ENCODE data around the gene TMEM168.
"Not testable (repeated sequence)": the region's sequence is repeated elsewhere in the genome, so short reads cannot be mapped to it uniquely, and the experiment has no call there.

TMEM168 gene

DNA sequence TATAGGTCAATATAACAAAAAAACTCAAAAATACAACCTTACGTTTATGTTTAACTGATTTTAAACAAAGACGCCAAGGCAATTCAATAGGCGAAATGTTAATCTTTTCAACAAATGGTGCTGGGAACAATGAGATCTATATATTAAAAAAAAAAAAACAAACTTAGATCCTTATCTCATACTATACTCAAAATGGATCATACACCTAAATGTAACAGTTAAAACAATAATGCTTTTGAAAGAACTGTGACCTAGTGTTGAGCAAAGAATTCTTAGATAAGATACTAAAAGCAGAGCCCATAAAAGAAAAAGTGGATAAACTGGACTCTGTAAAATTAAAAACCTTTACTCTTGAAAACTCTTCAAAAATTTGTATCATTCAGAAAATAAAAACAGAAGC, 8.6 kb downstream of the TMEM168 start:
- DNase-seq (ENCODE audit: low read depth), result no peak

DNA sequence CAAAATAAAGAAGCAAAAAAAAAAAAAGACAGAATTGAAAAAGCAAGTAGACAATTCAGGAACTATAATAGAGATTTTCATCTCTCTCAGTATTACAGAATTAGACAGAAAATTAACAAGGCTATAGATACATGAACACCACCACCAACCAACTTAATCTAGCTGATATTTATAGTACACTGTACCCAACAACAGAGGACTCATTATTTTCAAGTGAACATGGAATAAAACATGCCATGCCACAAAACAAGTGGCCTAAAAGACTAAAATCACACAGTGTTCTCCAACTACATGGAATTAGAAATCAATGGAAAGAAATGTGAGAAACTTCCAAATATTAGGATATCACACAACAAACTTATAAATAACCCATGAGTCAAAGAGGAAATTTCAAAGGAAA, 9.1 kb downstream of the TMEM168 start:
- no peak for DNase-seq (ENCODE audit: low read depth)

DNA sequence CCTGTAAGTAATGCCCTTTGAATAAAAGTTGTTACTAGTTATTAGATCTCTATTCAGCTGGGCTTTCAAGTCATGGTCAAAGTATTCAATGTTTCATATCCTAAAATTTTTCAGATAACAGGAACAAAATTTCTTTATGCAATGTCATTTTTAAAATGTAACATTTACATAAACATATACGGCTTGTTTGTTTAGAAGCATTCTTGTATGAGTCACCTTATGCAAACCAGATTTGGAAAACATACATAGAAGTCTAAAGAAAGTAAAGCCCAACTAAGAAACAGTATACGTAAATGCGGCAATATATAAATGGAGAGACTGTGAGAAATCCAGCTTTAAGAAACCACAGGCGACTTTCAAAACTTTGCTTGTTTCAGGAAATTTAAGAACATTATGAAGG, 10.5 kb downstream of the TMEM168 start:
- DNase-seq (ENCODE audit: low read depth), result no peak

DNA sequence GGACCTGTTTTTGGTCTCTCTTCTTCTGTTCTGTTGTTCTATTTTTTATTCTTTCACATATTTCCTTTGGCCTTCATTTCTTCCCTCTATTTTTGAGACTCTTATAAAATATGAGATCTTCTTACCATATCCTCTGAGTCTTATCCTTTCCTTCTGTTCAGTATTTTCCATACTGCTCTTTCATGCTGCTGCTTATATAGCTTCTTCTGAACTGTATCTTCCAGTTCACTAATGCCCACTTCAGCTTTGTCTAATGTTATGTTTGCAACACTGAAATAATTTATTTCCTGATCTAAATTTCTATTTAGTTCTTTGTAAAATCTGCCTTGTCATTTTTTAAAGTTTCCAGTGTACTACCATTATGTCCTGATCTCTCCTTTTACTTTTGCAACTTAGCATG, 12.8 kb downstream of the TMEM168 start:
- no peak for DNase-seq (ENCODE audit: low read depth)

DNA sequence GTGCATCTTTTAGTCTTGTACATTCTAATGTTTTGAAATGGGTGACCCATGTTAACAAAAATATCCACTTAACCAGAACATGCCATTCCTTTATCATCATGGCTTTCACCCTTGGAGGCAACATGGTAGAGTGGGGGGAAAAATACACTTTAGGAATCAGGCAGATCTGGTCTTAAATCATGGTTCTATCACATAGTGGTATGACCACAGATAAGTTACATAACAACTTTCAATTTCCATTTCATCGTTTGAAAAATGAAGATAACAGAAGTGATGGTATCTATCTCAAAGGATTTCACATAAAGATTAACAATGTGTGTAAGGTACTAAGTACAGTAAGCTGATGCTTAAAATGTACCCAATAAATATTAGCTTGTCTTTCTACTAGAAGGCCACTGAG, 19.0 kb downstream of the TMEM168 start:
- no peak for DNase-seq (ENCODE audit: low read depth)

DNA sequence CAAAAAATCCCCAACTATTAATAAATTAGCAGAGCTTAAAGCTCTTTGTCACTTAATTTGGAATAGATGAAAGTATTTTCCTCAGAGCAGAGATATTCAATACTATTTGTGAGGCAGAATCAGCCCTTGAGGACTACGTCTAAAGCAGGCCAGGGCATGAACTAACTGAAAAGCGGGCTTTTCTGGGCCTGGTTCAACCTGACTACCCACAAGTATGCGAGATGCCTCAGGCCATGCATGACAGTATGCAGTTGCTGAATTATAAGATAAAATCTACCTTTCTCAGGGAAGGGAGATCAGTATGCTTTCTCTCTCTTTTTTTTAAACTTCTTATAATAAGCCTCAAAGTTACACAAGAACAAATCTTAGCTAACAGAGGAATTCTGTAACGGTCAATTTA, 20.1 kb downstream of the TMEM168 start:
- no peak for DNase-seq (ENCODE audit: low read depth)

DNA sequence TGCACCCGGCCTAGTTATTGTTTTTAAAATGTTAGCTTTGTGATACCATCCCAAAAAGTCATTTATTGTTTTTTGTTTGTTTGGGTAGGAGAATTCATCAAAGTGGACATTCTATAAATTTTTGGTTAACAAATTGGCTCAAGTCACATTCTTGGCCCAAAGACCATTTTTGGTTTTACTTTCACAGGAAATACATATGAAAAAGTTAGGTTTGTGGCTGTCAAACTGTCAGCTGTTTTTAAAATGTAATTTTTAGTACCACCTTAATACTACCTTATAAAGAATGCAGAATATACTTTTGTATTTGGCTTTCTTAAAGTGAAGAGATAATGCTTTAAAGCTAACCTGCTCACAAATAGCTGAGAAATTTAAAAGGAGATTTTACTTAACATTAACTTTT, 25.1 kb downstream of the TMEM168 start:
- DNase-seq (ENCODE audit: low read depth), result no peak

DNA sequence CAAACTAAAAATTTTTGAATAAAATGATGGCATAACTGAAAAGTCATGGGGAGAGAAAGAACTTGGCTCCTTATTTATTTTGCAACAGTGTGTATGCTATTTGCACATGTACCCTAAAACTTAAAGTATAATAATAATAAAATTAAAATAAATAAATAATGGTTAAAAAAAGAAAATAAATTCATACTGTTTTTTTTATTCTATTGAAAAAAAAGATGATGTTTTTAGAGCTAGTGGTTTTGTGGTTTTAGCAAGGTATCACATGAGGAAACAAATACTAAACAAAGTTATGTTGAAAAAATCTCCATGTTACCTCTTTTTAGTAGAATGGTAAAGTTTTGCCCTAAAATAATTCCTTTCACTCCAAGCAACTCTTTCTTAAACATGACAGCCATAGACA, 26.2 kb downstream of the TMEM168 start:
- DNase-seq (ENCODE audit: low read depth), result no peak

DNA sequence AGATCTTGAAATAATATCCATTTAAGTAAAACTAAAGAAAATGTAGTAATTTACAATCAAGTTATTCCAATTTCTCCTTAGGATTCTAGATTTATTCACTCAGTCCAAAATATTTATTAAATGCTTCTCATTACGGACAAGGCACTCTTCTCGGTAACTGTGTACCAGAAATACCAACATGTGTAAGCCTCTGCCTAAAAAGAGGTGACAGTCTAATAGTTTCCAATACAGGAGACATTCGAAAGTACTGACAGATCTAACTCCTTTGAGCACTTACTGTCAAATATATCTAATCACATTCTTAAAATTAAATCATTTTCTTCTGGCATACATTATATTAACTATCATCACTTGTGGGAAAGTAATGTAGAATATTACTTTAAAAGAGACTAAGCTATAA, 26.9 kb downstream of the TMEM168 start:
- DNase-seq (ENCODE audit: low read depth), result no peak

DNA sequence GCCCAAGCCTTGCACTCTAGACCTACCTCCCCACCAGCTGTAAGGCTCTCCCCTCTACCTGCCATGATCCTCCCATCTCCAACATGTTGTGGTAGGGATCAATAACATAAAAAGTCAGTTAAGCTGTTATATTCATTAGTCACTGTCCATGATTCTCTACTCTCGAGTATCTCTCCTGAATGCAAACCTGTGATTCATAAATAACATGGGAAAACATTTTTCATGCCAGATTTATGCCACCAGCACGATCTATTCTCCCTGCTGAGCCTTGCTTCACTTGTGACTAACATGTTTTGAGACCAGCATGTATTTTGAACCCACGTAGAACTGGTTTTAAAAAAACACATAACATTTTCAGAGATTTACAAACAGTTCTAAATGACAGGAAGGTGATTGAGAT, 30.3 kb downstream of the TMEM168 start:
- no peak for DNase-seq (ENCODE audit: low read depth)

DNA sequence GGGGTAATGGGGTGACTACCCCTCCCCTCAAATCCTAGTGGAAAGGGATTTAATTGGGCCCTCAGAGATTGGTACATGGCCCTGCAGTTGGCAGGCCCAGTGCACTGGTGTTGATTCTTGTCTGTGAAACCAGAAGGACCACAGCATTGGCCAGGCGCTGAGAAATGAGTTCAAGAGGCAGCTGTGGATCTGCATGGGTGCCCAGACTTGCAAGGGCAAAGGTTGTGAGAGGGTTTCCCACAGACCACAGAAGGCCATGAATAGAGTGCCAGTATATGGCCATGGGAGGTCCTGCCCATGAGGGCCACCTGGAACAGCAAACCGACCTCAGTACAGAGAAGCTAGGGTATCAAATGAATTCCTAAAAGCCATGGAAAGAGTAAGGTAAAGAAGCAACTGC, 32.9 kb downstream of the TMEM168 start:
- no peak for DNase-seq (ENCODE audit: low read depth)

DNA sequence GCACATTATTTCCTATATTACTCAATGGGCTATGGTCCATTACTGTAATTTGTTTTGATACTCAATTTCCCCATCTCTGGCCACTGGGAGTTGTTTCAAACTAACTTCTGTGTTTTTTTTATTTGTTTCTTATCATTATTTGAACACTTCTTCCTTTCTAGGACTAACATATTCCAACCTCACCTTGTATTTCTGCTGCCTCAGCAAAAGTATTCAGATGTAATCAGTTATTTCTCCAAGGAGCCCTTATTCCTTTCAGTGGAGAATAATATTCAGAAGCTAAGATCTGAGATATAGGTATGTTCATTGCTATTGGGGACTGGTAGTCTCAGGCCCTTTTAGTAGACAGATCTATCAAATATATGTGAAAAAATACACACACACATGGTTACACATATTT, 36.9 kb downstream of the TMEM168 start:
- no peak for DNase-seq (ENCODE audit: low read depth)

DNA sequence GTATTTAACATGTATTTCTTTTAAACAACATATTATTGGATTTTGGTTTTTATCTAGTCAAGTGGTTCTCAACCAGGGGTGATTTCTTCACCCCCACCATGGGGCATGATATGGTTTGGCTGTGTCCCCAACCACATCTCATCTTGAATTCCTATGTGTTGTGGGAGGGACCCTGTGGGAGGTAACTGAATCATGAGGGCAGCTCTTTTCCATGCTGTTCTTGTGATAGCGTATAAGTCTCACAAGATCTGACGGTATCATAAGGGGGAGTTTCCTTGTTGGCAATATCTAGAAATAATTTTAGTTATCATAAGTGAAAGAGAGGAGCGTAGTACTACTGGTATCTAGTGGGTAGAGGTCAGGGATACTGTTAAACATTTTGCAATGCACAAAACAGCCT, 37.6 kb downstream of the TMEM168 start:
- DNase-seq (ENCODE audit: low read depth), result no peak

DNA sequence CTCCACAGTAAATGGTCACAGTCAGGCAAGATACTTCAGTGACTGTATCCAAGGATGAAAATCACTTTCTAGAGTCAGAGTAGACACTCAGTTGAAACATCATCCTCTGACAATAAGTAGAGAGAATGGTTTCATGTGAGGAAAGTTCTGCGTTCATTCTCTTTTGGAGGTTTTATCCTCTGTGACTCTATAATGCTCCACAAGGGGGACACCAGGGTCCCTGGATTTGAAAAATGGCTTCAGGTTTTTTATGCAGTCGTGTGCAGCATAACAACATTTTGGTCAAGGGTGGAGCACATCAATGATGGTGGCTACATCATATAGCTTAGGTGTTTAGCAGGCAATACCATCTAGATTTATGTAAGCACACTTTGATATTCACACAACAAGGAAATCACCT, 40.4 kb downstream of the TMEM168 start:
- no peak for DNase-seq (ENCODE audit: low read depth)

DNA sequence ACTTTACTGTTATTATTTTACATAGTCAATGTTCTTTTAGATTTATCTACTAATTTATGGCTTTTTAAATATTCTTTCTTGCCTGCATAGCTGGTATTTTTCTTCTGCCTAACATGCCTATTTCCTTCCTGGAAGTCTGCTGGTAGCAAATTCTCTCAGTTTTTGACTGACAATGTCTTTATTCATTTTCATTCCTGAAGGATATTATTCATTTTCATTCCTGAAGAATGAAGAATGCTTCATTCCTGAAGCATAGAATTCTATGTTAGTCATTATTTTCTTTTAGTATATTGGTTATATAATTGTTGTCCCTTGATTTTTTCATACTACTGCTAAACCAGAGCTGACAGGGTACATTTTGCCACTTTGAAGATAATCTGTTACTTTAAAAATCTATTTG, 41.8 kb downstream of the TMEM168 start:
- DNase-seq (ENCODE audit: low read depth), result no peak

DNA sequence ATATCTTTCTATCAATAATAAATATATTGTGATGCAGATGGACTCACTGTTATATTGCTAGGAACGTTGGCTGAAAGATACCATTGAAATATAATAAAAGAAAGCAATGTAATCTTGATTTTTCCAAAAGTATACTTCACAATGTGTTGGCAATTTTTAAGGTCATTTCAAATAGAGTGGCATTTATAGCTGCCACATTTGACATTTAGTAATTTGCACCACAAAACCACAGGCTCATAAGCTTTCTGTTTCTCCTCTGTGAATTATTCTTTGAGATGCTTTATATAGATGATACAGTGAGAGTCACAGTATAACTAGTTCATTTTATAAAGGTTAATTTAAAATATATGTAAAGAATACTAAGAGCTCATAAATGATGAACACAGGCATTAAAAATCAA, 44.6 kb downstream of the TMEM168 start:
- no peak for DNase-seq (ENCODE audit: low read depth)

DNA sequence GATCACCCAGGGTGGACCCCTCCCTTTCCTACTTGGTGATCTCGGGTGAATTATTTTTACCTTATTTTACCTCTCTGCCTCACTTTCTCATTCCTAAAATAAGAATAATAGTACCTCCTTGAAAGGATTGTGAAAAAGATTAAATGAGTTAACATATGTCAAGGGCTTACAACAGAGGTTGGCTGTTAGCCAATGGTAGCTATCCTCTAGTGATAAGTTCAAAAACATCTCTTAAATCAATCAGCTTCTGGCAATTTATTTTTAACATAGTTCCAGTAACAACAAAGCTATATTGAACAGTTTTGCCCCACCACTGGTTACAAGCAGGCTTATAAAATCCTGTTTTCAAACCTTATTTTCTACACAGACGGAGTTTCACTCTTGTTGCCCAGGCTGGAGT, 45.4 kb downstream of the TMEM168 start:
- DNase-seq (ENCODE audit: low read depth), result no peak

DNA sequence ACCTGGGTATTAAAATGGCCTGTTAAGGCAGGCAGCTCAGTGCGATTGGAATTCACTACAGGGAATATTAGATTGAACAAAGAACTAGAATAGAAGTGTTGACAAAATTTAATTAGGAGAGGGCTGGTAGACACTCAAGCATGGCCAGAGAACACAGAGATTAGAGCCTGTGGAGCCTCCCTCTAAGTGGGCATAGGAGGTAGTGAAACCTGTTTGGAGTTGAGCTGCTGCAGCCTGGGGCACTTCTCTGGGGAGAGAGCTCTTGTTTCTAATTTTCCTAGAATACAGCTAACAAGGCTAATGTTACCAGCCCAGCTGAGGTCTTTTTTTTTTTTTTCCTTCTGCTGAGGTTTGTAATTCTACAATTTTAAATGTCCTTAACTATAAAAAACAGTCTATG, 46.4 kb downstream of the TMEM168 start:
- no peak for DNase-seq (ENCODE audit: low read depth)

DNA sequence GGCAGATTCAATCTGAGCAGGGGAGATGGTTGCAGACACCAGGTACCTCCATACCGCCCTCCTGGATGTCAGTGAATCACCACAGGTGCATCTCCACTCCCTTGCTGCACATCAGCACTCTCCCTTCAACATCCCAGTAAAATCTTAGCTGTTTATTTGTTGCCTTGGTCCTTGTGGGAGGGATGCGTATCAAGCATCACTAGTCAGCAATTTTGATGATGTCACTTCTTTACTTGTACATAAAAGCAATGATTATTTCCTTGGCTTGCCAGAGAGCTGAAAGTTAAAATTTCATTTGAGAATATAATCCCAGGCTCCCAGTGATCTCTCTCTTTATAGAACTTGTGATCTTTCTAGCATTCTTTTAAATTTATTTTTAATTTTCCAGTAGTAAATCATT, 49.5 kb downstream of the TMEM168 start:
- no peak for DNase-seq (ENCODE audit: low read depth)

DNA sequence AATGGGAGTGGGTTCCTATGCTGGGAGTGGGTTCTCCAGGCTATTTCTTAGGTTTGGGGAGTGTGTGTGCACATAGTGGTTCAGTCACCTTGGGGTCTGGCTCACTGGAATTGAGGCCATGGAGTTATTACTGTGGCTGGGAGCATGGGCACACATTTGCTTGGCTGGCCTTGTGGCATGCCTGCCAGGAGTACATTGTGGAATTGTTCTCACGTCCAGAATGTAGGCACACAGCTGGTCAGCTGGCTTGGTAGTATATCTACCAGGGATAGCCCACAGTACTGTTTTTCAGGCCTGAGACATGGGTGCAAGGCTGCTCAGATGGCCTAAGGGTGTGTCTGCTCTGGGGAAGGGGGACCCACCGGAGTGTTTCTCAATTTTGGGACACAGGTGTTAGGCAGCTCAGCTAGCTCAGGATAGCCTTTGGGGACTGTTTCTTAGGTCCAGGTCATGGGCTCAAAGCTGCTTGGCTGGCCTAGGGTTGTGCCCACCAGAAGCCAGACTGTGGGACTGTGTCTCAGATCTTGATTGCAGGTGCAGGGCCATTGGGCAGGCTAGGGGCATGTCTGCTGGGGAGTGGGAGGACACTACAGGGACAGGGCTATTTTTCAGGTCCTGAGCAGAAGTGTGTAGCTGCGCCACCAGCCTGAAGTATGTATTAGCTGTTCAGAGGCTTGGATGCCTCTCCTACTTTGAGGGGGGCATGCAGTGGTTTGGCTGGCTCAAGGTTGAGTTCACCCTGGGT, 50.6 kb downstream of the TMEM168 start:
- no peak for DNase-seq (ENCODE audit: low read depth)

DNA sequence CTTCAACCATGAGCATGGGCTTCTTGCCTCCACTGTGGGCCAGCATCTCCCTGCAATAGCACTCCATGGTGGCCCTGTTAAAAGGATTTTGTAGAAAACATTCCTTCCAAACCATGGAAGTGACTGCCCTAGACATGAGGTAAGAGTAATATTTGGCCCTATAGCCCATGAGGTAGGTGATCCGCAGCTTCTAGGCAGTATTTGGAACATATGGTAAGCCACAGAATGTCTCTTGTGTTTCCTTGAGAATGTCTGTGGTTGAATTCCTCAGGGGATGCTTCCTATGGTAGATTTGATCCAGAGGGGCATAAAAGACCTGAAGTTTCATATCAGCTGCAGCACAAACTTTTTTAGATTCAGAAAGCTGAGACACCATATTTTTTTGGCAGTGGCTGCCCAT, 54.9 kb downstream of the TMEM168 start:
- no peak for DNase-seq (ENCODE audit: low read depth)

DNA sequence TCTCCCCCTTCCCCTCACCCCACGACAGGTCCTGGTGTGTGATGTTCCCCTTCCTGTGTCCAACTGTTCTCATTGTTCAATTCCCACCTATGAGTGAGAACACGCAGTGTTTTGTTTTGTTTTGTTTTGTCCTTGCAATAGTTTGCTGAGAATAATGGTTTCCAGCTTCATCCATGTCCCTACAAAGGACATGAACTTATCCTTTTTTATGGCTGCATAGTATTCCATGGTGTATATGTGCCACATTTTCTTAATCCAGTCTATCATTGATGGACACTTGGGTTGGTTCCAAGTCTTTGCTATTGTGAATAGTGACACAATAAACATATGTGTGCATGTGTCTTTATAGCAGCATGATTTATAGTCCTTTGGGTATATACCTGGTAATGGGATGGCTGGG, 58.9 kb downstream of the TMEM168 start:
- not testable (repeated sequence) for DNase-seq (ENCODE audit: low read depth)

DNA sequence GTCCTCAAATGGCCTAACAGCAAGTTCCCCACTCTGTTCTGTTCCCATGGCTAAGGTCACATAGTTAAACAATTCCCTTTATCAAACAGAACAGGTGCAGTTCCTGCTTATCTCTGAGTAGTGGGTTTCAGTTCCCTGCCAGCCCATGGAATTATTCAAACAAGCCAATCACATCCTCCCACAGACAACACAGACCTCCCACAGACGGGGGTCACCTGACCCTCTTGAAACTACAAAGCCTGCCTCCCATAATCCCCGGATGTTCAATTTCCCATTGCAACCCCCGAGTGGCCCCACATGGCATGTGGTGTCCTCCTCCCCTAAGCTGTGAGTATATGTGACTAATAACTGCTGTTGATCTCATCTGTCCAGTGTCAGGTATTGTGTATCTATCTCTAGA, 64.1 kb downstream of the TMEM168 start:
- no peak for DNase-seq (ENCODE audit: low read depth)

DNA sequence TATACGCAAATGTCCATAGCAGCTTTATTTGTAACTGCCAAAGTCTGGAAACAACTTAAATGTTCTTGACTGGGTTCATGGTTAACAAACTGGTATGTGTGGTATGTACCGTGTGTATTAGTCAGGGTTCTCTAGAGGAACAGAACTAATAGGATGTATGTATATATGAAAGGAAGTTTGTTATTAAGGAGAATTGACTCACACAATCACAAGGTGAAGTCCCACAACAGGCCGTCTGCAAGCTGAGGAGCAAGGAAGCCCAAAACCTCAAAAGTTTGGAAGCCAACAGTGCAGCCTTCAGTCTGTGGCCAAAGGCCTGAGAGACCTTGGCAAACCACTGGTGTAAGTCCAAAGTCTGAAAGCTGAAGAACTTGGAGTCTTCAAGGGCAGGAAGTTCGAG, 66.8 kb downstream of the TMEM168 start:
- DNase-seq (ENCODE audit: low read depth), result no peak

DNA sequence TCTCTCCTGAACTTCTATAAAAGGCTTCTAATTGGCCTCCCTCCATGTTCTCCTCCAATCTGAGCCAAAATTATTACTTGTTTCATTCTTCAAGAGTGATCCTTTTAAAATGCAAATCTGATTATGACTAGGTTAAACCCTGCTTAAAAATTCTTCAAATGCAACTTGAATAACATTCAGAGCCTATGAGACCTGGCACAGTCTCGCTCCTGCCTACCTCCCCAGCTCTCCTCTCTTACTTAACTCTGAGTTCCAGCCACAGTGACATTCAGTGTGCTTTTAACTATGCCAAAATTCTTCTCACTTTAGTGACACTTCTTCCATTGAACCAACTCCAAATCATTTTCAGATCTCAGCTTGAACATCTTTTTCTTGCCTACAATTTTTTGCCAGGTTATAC, 68.8 kb downstream of the TMEM168 start:
- DNase-seq (ENCODE audit: low read depth), result no peak

Data from activated T-cell treated with anti-CD3 and anti-CD28 coated beads for 1 hour (primary cell).